ENCODE measurements around the gene IL11. TPM values are rescaled to one million over a fixed set of nuclear protein-coding genes. Genes with fewer than 3 reads are reported as not detected.

Gene IL11
- total RNA-seq, 2 donors from 2014 or later = not detected

DNA sequence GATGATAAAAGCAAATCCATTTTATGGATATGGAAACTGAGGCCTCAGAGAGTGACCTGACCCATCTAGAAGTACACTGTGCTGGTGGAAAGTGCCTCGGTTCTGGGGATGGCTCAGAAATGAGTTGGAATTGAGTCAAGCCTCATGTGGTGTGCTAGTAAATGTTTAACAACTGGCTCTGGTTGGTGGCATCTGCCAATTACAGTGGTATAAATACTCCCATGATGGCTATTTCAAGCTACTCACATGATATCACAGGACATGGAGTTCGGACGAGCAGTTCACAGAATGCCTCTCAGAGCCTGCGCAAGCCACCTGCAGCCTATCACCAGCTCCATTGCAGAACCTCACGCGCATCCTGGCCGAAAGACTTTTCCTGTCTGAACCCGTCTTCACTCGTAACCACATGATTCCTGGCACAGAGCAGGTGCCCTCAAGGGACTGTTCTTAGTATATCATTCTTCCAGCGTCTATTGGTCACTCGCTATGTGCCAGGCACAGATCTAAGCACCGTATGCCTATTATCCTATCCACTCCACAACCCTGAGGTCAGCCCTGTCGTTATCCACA, 54.2 kb downstream of the IL11 start:
- DNase-seq = no peak
- ATAC-seq = no peak
- intact Hi-C loops (cut with DNase I) = no loop called here

DNA sequence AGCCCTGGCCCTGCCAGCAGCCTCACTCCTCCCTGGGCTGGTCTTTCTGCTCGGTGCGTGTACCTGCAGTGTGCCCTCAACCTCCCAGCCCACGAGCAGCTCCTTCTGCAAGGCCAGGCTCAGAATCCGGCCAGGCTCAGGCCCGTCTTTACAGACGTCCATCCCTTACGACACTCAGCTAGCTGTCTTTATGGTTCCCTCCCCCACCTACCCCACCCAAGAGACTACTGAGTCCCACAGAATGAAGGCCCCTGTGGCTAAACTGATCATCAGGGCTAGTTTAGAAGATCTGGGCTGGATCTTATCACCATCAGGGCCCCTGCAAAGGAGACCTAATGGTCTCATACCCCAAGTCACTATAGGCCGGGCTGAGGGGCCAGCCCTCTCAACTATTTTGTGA, 55.9 kb downstream of the IL11 start:
- intact Hi-C loops (cut with DNase I) = no loop called here
- ATAC-seq (no peak), DNase-seq (no peak)

Other genes with a start within 250 kb of the IL11 start
- gene TNNT1, start 221.3 kb downstream of the IL11 start, total RNA-seq = 10 to 100 TPM; 13.7 to 25.6 TPM
- 1,000 to 10,000 TPM; 1,897 to 2,132 TPM for gene TNNI3, start 212.7 kb downstream of the IL11 start, total RNA-seq
- 1 to 10 TPM in 1 of 2 donors, under 1 TPM in 1; 0.41 to 1.1 TPM for gene DNAAF3, start 203.8 kb downstream of the IL11 start, total RNA-seq
- not detected for gene SYT5, start 190.2 kb downstream of the IL11 start, total RNA-seq
- gene PTPRH, start 161.0 kb downstream of the IL11 start, total RNA-seq = 1 to 10 TPM in 1 of 2 donors, under 1 TPM in 1; 0.74 to 1.5 TPM
- 1 to 10 TPM; 1.2 to 1.4 TPM for gene TMEM86B, start 141.7 kb downstream of the IL11 start, total RNA-seq
- gene PPP6R1, start 111.4 kb downstream of the IL11 start, total RNA-seq = 10 to 100 TPM; 37.8 to 42.4 TPM
- 10 to 100 TPM; 26.4 to 35.8 TPM for gene HSPBP1, start 90.4 kb downstream of the IL11 start, total RNA-seq
- 10 to 100 TPM in 1 of 2 donors, 1 to 10 TPM in 1; 9.1 to 19.5 TPM for gene BRSK1, start 86.5 kb downstream of the IL11 start, total RNA-seq
- gene TMEM150B, start 45.1 kb downstream of the IL11 start, total RNA-seq = 1 to 10 TPM; 3.1 to 3.6 TPM
- gene KMT5C, start 30.6 kb downstream of the IL11 start, total RNA-seq = 1 to 10 TPM; 6.7 to 6.9 TPM
- not detected for gene COX6B2, start 15.7 kb downstream of the IL11 start, total RNA-seq
- not detected for gene GARIN5B, start 7.2 kb downstream of the IL11 start, total RNA-seq
- not detected for gene TMEM190, start 6.4 kb upstream of the IL11 start, total RNA-seq
- gene TMEM238, start 13.8 kb upstream of the IL11 start, total RNA-seq = under 1 TPM; 0.84 to 0.97 TPM
- gene RPL28, start 15.5 kb upstream of the IL11 start, total RNA-seq = 100 to 1,000 TPM; 789 to 866 TPM
- gene UBE2S, start 37.3 kb upstream of the IL11 start, total RNA-seq = 10 to 100 TPM; 18.1 to 29.9 TPM
- gene SHISA7, start 72.8 kb upstream of the IL11 start, total RNA-seq = not detected
- 10 to 100 TPM; 58.4 to 60.5 TPM for gene ISOC2, start 91.2 kb upstream of the IL11 start, total RNA-seq
- gene C19orf85, start 94.3 kb upstream of the IL11 start, total RNA-seq = not detected
- gene ZNF628, start 106.2 kb upstream of the IL11 start, total RNA-seq = 1 to 10 TPM; 5.3 to 9.0 TPM
- gene NAT14, start 114.7 kb upstream of the IL11 start, total RNA-seq = 10 to 100 TPM in 1 of 2 donors, 1 to 10 TPM in 1; 9.2 to 13.7 TPM
- gene SSC5D, start 118.0 kb upstream of the IL11 start, total RNA-seq = 1 to 10 TPM; 5.7 to 6.7 TPM
- 100 to 1,000 TPM; 151 to 181 TPM for gene SBK2, start 166.7 kb upstream of the IL11 start, total RNA-seq
- gene SBK3, start 175.1 kb upstream of the IL11 start, total RNA-seq = 10 to 100 TPM; 55.3 to 62.7 TPM
- gene ZNF579, start 210.4 kb upstream of the IL11 start, total RNA-seq = 10 to 100 TPM; 10.8 to 12.7 TPM
- 10 to 100 TPM; 14.5 to 17.0 TPM for gene FIZ1, start 229.1 kb upstream of the IL11 start, total RNA-seq
- 10 to 100 TPM; 14.1 to 18.7 TPM for gene ZNF524, start 229.8 kb upstream of the IL11 start, total RNA-seq
- gene ZNF865, start 235.2 kb upstream of the IL11 start, total RNA-seq = 10 to 100 TPM; 16.2 to 20.2 TPM

Measured in left cardiac atrium (tissue), 4 donors.